ENCODE measurements around the gene GNG4. TPM values are rescaled to one million over a fixed set of nuclear protein-coding genes. Genes with fewer than 3 reads are reported as not detected.

The GNG4 gene
- total RNA-seq, 1 experiment from 2014 or later: 34.4 TPM

GRCh38 chr1:235556807-235557206 is 92.8 kb downstream of the GNG4 start:
- no peaks in the 10 kb centered on the region for H3K4me1 ChIP-seq (ENCODE audit: insufficient read depth, low read length)

More at GRCh38 chr1:235556807-235557206, 92.8 kb downstream of the GNG4 start:
- H3K23me2 ChIP-seq (ENCODE audit: insufficient read length, low read depth, low read length, poor library complexity, severe bottlenecking): no peaks in the 10 kb centered on the region
- H2AFZ ChIP-seq (ENCODE audit: low read length): no peak overlapping the region
- WGBS (ENCODE audit: extremely low coverage, insufficient read length, low lambda C conversion rate): no CpG with 5 or more reads among the region's 11 CpGs
- Mint-ChIP-seq H3K27me3 (ENCODE audit: low read depth) (no peaks in the 10 kb centered on the region), H3K4me1 (no peaks in the 10 kb centered on the region; a peak in 1 of 4 replicates), H3K27ac (no peak overlapping the region; a peak in 1 of 7 replicates), H3K36me3 (ENCODE audit: insufficient read depth in 1 of 3, low read depth in 3 of 3) (no peaks in the 10 kb centered on the region), H3K4me3 (no peak overlapping the region), H3K9me3 (no peaks in the 10 kb centered on the region)
- H4K8ac ChIP-seq (replicated peaks; ENCODE audit: insufficient read length, low read depth, low read length): no peak overlapping the region
- no peak overlapping the region for H2BK20ac ChIP-seq (ENCODE audit: low read depth, low read length, poor library complexity, severe bottlenecking)
- H3T11ph ChIP-seq (ENCODE audit: low read length): no peak overlapping the region
- H4K5ac ChIP-seq (ENCODE audit: insufficient read length, low read depth, low read length): no peak overlapping the region
- no peak overlapping the region for H3K4ac ChIP-seq (ENCODE audit: low read depth, low read length)
- no peaks in the 10 kb centered on the region for H3K27me3 ChIP-seq (ENCODE audit: insufficient read depth, low read length)
- TF ChIP-seq CTCF (conservative IDR thresholded peaks at IDR 0.05): no peak
- no peak overlapping the region for H3K18ac ChIP-seq (ENCODE audit: insufficient read length, low read depth, low read length)
- H2BK15ac ChIP-seq (ENCODE audit: low read depth, low read length): no peak overlapping the region
- H2BK12ac ChIP-seq (ENCODE audit: insufficient read length, low read depth, low read length): no peak overlapping the region
- H3K23ac ChIP-seq (ENCODE audit: insufficient read length, low read depth, low read length): no peak overlapping the region
- H2AK5ac ChIP-seq (ENCODE audit: insufficient read length, low read length): no peak overlapping the region
- no peaks in the 10 kb centered on the region for H3K79me2 ChIP-seq (ENCODE audit: insufficient read depth, low read length)
- H4K20me1 ChIP-seq (ENCODE audit: control insufficient read depth, insufficient read depth, insufficient read length): no peaks in the 10 kb centered on the region
- H3K9ac ChIP-seq (ENCODE audit: extremely low read depth, insufficient read length, low read length): no peak overlapping the region
- H2BK5ac ChIP-seq (ENCODE audit: insufficient read length, low read length): no peak overlapping the region
- H3K27ac ChIP-seq (ENCODE audit: insufficient read length, low read depth, low read length): no peak overlapping the region
- H3K14ac ChIP-seq (ENCODE audit: insufficient read depth, low read length): no peak overlapping the region
- no peaks in the 10 kb centered on the region for H3K9me3 ChIP-seq (ENCODE audit: control insufficient read depth, low read depth, low read length)
- no peak overlapping the region for H4K91ac ChIP-seq (ENCODE audit: insufficient read length, low read depth, low read length)
- no peak overlapping the region for H2BK120ac ChIP-seq (ENCODE audit: low read depth, low read length, poor library complexity, severe bottlenecking)
- DNase-seq: no peak
- no peak overlapping the region for H3K4me2 ChIP-seq (ENCODE audit: insufficient read depth, insufficient read length, low read length)
- no peaks in the 10 kb centered on the region for H3K79me1 ChIP-seq (ENCODE audit: insufficient read depth, low read depth, low read length, poor library complexity, severe bottlenecking)
- H3K56ac ChIP-seq (ENCODE audit: insufficient read length, low read depth, low read length): no peak overlapping the region
